ENCODE data around the gene DUSP28. TPM values are rescaled to one million over a fixed set of nuclear protein-coding genes. Genes with fewer than 3 reads are reported as not detected.
A peak's percentile ranks its signal among the peaks of the same experiment; 100 is the strongest.

The DUSP28 gene
- total RNA-seq, 1 donor from 2014 or later = 2.8 TPM

DNA sequence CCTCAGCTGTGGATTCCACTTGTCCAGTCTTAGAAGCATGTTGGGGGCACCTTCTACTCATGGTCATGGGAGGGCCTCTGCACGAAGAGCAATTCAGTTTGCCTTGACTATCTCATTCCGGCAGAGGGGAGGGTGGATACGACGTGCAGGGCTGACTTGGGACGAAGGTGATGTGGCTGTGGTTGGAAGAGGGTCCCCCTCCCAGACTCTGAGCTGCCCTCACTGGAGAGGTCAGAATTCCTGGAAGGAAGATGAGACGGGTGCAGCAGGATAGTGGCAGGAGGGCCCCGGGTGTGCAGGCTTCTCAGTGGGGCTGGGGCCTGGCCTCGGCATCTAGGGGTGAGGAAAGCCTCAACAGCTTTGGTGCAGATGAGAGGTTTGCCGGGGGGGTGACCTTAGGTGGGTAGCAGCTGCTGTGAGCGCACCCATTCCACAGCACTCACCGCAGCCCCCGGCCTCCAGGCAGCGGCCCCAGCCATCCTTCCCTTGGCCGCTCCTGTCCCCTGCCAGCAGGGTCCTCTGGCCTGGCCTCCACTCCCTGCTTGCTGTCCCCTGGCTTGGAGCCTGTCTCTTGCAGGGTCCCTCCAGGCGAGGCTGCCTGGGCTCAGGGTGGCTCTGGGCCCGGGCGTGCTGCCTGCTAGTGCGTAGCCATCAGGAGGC, 11.3 kb downstream of the DUSP28 start:
- no peak overlapping the region for H3K27ac Mint-ChIP-seq (ENCODE audit: unreplicated experiment)
- H3K36me3 Mint-ChIP-seq (ENCODE audit: unreplicated experiment) = no peaks in the 10 kb centered on the region
- peaks cover 14% of the 10 kb centered on the region for H3K27me3 Mint-ChIP-seq (ENCODE audit: unreplicated experiment)

DNA sequence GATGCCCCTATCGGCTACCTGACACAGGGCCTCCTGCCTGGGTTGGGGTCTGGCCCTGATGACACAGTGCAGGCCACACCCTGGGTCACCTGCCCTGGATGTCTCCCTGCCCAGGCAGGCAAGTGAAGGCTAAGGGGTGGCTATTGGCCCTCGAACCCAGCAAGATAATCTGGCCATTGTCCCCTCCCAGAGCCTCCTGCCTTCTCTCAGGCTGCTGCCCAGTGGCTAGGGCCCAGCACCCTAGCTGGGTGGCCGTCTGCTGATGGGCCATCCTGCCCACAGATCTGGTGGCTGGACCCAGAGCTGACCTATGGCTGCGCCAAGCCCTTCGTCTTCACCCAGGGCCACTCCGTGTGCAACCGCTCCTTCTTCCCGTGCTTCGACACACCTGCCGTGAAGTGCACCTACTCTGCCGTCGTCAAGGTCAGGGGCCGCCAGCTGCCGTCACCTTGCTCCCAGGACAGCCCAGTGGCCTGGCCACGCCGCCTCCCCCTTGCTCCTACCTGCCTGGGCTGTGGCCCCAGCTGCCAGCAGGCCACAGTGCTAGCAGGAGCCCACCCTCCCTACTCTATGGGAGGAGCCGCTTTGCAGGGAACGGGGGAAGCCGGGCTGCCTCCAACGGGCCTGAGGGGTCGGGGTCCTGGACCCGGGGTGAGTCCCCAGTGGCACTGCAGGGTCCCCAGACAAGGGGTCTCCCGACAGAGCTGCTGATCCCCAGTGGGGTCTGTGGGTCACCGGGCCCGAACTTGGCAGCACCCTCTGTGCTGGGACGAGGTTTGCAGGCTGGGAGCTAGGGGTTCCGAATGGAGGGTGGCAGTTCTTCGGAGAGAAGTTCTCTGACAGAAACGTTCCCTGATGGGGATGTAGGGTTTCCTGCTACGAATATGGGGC, 12.2 kb downstream of the DUSP28 start:
- no peaks in the 10 kb centered on the region for H3K36me3 Mint-ChIP-seq (ENCODE audit: unreplicated experiment)
- H3K27me3 Mint-ChIP-seq (ENCODE audit: unreplicated experiment) = peaks cover 14% of the 10 kb centered on the region
- peak; percentile 13 for DNase-seq
- H3K4me1 Mint-ChIP-seq (ENCODE audit: low read depth, unreplicated experiment) = peaks cover 4% of the 10 kb centered on the region
- TF ChIP-seq, protein P1, sequence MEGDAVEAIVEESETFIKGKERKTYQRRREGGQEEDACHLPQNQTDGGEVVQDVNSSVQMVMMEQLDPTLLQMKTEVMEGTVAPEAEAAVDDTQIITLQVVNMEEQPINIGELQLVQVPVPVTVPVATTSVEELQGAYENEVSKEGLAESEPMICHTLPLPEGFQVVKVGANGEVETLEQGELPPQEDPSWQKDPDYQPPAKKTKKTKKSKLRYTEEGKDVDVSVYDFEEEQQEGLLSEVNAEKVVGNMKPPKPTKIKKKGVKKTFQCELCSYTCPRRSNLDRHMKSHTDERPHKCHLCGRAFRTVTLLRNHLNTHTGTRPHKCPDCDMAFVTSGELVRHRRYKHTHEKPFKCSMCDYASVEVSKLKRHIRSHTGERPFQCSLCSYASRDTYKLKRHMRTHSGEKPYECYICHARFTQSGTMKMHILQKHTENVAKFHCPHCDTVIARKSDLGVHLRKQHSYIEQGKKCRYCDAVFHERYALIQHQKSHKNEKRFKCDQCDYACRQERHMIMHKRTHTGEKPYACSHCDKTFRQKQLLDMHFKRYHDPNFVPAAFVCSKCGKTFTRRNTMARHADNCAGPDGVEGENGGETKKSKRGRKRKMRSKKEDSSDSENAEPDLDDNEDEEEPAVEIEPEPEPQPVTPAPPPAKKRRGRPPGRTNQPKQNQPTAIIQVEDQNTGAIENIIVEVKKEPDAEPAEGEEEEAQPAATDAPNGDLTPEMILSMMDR (IDR thresholded peaks at IDR 0.05; ENCODE audit: partially characterized antibody, unreplicated experiment) = no peak
- H3K4me3 Mint-ChIP-seq (ENCODE audit: unreplicated experiment) = no peak overlapping the region
- no peak overlapping the region for H3K27ac Mint-ChIP-seq (ENCODE audit: unreplicated experiment)
- peaks cover 4% of the 10 kb centered on the region for H3K9me3 Mint-ChIP-seq (ENCODE audit: unreplicated experiment)

More for the DNA sequence above, 11.3 kb downstream of the DUSP28 start:
- Mint-ChIP-seq H3K4me1 (ENCODE audit: low read depth, unreplicated experiment) (peaks cover 4% of the 10 kb centered on the region), H3K9me3 (ENCODE audit: unreplicated experiment) (peaks cover 4% of the 10 kb centered on the region), H3K4me3 (ENCODE audit: unreplicated experiment) (no peak overlapping the region)
- peak; percentile 15 for DNase-seq
- TF ChIP-seq, protein P1 (IDR thresholded peaks at IDR 0.05; ENCODE audit: partially characterized antibody, unreplicated experiment) = no peak

DNA sequence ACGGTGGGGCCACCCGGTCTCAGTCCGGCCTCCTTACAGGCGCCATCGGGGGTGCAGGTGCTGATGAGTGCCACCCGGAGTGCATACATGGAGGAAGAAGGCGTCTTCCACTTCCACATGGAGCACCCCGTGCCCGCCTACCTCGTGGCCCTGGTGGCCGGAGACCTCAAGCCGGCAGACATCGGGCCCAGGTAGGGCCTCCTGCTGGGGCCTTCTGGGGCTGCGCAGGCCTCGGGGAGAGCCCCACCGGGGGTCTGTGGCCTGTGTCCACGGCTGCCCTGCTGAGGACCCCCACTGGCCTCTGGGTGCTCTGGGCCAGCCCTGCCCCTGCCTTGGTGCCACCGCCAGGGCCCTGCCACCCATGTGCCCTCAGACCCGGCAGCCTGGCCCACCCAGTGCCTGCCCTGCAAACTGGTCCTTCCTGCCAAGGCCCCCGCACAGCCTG, 12.9 kb downstream of the DUSP28 start:
- Mint-ChIP-seq H3K9me3 (ENCODE audit: unreplicated experiment) (peaks cover 4% of the 10 kb centered on the region), H3K4me3 (ENCODE audit: unreplicated experiment) (no peak overlapping the region), H3K27ac (ENCODE audit: unreplicated experiment) (no peak overlapping the region), H3K36me3 (ENCODE audit: unreplicated experiment) (no peaks in the 10 kb centered on the region), H3K27me3 (ENCODE audit: unreplicated experiment) (peaks cover 11% of the 10 kb centered on the region), H3K4me1 (ENCODE audit: low read depth, unreplicated experiment) (peaks cover 4% of the 10 kb centered on the region)
- TF ChIP-seq, protein P1 (IDR thresholded peaks at IDR 0.05; ENCODE audit: partially characterized antibody, unreplicated experiment) = no peak
- DNase-seq = no peak

DNA sequence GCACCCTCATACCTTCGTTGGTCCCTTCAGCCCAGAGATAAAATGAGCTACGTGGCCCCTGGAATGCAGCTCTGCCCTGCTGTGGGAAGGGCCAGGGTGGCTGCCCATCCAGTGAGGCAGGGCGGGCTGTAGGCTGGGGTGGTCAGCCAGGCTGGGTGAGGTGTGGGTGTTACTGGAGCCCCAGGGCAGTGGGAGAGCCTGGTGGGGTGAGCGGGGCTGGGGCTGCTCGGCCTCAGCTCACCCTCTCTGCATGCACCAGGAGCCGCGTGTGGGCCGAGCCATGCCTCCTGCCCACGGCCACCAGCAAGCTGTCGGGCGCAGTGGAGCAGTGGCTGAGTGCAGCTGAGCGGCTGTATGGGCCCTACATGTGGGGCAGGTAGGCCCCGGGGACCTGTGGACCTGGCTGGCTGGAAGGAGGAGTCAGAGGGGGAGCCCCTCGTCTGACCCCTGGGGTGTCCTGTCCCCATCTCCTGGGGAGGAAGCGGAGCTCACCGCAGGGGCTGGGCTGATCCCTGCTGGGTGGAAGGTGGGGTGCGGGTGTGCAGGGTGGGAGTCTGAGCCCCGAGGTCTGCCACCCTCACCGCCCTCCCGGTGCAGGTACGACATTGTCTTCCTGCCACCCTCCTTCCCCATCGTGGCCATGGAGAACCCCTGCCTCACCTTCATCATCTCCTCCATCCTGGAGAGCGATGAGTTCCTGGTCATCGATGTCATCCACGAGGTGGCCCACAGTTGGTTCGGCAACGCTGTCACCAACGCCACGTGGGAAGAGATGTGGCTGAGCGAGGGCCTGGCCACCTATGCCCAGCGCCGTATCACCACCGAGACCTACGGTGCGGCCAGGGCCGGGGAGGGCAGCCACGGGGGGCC, 13.6 kb downstream of the DUSP28 start:
- Mint-ChIP-seq H3K4me3 (ENCODE audit: unreplicated experiment) (no peak overlapping the region), H3K4me1 (ENCODE audit: low read depth, unreplicated experiment) (peaks cover 4% of the 10 kb centered on the region), H3K27ac (ENCODE audit: unreplicated experiment) (no peak overlapping the region), H3K36me3 (ENCODE audit: unreplicated experiment) (no peaks in the 10 kb centered on the region), H3K27me3 (ENCODE audit: unreplicated experiment) (peaks cover 11% of the 10 kb centered on the region), H3K9me3 (ENCODE audit: unreplicated experiment) (peaks cover 4% of the 10 kb centered on the region)
- DNase-seq = peak; percentile 13
- TF ChIP-seq, protein P1 (IDR thresholded peaks at IDR 0.05; ENCODE audit: partially characterized antibody, unreplicated experiment) = no peak
